SJCRH30 (cell line): Measurements from ENCODE around the gene NR3C1. TPM values are rescaled to one million over a fixed set of nuclear protein-coding genes. Genes with fewer than 3 reads are reported as not detected.
A peak's percentile ranks its signal among the peaks of the same experiment; 100 is the strongest.

ENCODE experiments used
- DNase-seq, 2 experiments: peaks; one replicate each; pipeline ENCODE4 v3.0.0-alpha.2; 2015 to 2020
- H3K27ac ChIP-seq: fragments of 250-450 bp; sonication (Bioruptor Pico); 2 replicates; pipeline ENCODE4 v1.5.1; 2020; ENCODE audit warnings: mild to moderate bottlenecking, moderate library complexity
- H3K27me3 ChIP-seq: fragments of 250-450 bp; sonication (Bioruptor Pico); 2 replicates; pipeline ENCODE4 v1.5.1; 2020; ENCODE audit warnings: mild to moderate bottlenecking, moderate library complexity
- H3K36me3 ChIP-seq: fragments of 250-450 bp; sonication (Bioruptor Pico); 2 replicates; pipeline ENCODE4 v1.5.1; 2020; ENCODE audit warnings: mild to moderate bottlenecking, moderate library complexity
- H3K4me1 ChIP-seq: fragments of 250-450 bp; sonication (Bioruptor Pico); 2 replicates; pipeline ENCODE4 v1.5.1; 2020; ENCODE audit warnings: mild to moderate bottlenecking, moderate library complexity
- H3K4me3 ChIP-seq: fragments of 250-450 bp; sonication (Bioruptor Pico); 2 replicates; pipeline ENCODE4 v1.5.1; 2020; ENCODE audit warnings: mild to moderate bottlenecking, moderate library complexity
- H3K9me3 ChIP-seq: fragments of 250-450 bp; sonication (Bioruptor Pico); replicated peaks from 2 replicates; pipeline ENCODE4 v1.5.1; 2020; ENCODE audit warnings: mild to moderate bottlenecking, moderate library complexity
- total RNA-seq: library from RNA; depleted of rRNA; stranded (reverse); fragments of >200 nt; shearing (Covaris generic); gene quantifications from 2 replicates; pipeline ENCODE4 v1.2.3, GENCODE V29; 2014

The NR3C1 gene
- total RNA-seq, 1 experiment from 2014 or later = 31.9 TPM

GRCh38 chr5:143397302-143398052, 6.0 kb downstream of the NR3C1 start:
- Histone ChIP-seq H3K27me3 (no peaks in the 10 kb centered on the region), H3K36me3 (peaks cover 18% of the 10 kb centered on the region), H3K4me1 (peaks cover 18% of the 10 kb centered on the region), H3K9me3 (no peaks in the 10 kb centered on the region), H3K27ac (no peak overlapping the region), H3K4me3 (no peak overlapping the region)
- DNase-seq = no peak

DNA sequence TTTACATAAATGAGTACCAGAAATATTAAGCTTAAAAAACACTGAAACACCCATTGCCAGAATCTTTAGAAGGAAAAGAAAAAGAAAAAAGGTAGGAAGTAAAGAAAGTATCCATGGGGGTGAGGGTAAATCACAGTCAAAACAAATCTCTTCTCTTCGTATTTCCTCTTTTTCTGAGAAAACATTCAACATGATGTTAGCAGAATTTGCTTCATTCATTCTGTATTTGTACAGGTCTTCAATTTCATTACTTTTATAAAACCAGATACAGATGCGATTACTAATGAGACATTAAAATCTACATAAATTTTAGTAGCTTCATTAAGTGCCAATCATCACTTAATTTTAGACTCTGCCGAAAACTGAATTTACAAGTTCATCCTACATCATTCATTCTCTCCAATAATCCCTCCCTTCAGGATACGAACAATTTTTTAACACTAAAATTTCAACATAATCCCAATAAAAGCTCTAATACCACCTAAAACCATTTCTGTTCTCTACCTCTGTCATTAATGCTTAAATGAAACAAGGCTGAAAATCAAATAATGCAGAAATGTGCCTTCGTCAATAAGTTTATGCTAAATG, 7.0 kb downstream of the NR3C1 start:
- DNase-seq = no peak
- Histone ChIP-seq H3K4me1 (peaks cover 18% of the 10 kb centered on the region), H3K4me3 (no peak overlapping the region), H3K27ac (no peak overlapping the region), H3K27me3 (no peaks in the 10 kb centered on the region), H3K9me3 (no peaks in the 10 kb centered on the region), H3K36me3 (peaks cover 18% of the 10 kb centered on the region)

- Histone ChIP-seq H3K27ac (no peak overlapping the region), H3K36me3 (peaks cover 18% of the 10 kb centered on the region), H3K9me3 (no peaks in the 10 kb centered on the region), H3K4me3 (no peak overlapping the region), H3K27me3 (no peaks in the 10 kb centered on the region), H3K4me1 (peaks cover 18% of the 10 kb centered on the region)
- DNase-seq = no peak
Observed at GRCh38 chr5:143395638-143396352, 7.7 kb downstream of the NR3C1 start.

DNA sequence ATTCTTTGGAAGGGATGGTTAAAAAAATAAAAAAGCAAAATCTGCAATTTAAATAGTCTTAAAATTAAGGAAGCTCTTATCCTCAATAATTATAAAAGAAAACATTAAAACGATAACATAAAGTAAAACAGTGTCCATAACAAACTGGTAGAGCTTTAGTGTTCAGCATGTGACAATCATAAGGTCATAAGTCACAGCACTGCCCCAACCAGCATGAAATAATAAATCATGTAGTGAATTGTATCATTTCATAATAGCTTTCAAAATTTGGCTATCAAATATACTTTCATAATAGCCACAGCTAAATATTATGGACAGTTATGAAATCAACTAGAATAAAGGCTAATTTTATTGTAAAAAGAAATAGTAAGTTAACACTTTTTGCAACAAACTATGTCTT, 10.0 kb downstream of the NR3C1 start:
- no peaks in the 10 kb centered on the region for H3K27me3 ChIP-seq
- no peaks in the 10 kb centered on the region; the same call in 1 of the 2 replicates for H3K9me3 ChIP-seq
- H3K4me3 ChIP-seq = no peak overlapping the region
- peaks cover 5% of the 10 kb centered on the region; the same call in 1 of the 2 replicates for H3K36me3 ChIP-seq
- H3K4me1 ChIP-seq = peaks cover 8% of the 10 kb centered on the region
- no peak overlapping the region for H3K27ac ChIP-seq
- DNase-seq = no peak

- H3K9me3 ChIP-seq = peaks cover 2% of the 10 kb centered on the region
- H3K4me1 ChIP-seq = peaks cover 2% of the 10 kb centered on the region; the same call in 1 of the 2 replicates
- H3K4me3 ChIP-seq = no peak overlapping the region
- H3K27ac ChIP-seq = no peak overlapping the region
- no peaks in the 10 kb centered on the region for H3K27me3 ChIP-seq
- no peak for DNase-seq
- H3K36me3 ChIP-seq = 0 out of 2 replicates have a peak, but pooled peaks cover 4% of the 10 kb centered on the region
Observed at GRCh38 chr5:143390941-143391340, 12.5 kb downstream of the NR3C1 start.

DNA sequence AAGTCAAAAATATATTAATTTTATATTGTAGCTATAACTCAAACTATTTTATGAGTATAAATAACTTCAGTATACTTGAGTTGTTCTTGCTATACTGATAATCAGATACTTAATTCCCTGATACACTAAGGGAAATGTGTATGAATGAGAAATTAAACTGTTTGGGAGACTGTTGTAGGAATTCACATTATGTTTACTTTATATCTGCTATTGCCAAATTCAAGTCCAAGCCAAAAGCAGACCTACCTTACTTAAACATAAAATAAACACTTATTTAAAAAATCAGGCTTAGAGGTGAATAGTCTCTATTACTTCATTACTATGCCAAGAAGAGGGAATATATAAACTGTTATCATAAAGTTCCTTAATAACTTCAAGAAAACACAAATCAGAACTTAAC, 13.2 kb downstream of the NR3C1 start:
- Histone ChIP-seq H3K9me3 (peaks cover 9% of the 10 kb centered on the region), H3K36me3 (peaks cover 4% of the 10 kb centered on the region; the same call in 1 of the 2 replicates), H3K4me3 (no peak overlapping the region), H3K27me3 (no peaks in the 10 kb centered on the region), H3K27ac (no peak overlapping the region), H3K4me1 (no peaks in the 10 kb centered on the region)
- no peak for DNase-seq

DNA sequence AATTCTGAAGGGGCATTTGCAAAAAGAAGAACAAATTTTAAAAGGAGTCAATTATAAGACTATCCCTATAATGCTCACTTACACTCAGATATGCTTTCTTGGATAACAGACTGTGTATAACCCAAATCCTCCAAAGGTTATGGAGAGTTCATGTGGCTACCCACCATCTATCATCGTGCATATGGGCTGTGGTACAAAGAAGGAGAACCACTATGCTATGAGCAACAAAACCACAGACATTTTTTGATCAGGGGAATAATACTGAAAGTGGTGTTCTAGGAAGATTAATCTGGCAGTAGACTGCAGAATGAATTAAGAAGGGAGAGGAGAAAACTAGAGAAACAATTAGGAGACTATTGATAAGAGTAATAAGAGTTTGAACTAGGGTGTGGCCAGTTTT, 16.8 kb downstream of the NR3C1 start:
- DNase-seq = no peak
- Histone ChIP-seq H3K27me3 (no peaks in the 10 kb centered on the region), H3K4me3 (no peak overlapping the region), H3K36me3 (peaks cover 12% of the 10 kb centered on the region; the same call in 1 of the 2 replicates), H3K27ac (no peak overlapping the region), H3K9me3 (peaks cover 16% of the 10 kb centered on the region), H3K4me1 (no peaks in the 10 kb centered on the region)

DNA sequence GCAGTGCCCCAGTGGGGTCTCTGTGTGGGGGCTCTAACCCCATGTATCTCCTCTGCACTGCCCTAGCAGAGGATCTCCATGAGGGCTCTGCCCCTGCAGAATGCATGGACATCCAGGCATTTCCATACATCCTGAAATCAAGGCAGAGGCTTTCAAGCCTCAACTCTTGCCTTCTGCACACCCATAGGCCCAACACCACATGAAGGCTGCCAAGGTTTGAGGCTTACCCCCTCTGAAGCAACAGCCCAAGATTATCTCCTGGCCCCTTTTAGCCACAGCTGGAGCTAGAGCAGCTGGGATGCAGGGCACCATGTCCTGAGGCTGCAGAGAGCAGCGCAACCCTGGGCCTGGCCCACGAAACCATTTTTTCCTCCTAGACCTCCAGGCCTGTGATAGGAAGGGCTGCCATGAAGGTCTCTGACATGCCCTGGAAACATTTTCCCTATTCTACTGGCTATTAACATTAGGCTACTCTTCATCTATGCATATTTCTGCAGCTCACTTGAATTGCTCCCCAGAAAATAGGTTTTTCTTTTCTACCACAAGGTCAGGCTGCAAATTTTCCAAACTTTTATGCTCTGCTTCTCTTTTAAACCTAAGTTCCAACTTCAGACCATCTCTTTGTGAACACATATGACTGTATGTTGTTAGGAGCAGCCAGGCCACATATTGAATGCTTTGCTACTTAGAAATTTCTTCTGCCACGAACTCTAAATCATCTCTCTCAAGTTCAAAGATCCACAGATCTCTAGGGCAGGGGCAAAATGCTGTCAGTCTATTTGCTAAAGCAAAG, 18.4 kb downstream of the NR3C1 start:
- Histone ChIP-seq H3K27me3 (no peaks in the 10 kb centered on the region), H3K36me3 (peaks cover 12% of the 10 kb centered on the region; the same call in 1 of the 2 replicates), H3K9me3 (peaks cover 16% of the 10 kb centered on the region)

DNA sequence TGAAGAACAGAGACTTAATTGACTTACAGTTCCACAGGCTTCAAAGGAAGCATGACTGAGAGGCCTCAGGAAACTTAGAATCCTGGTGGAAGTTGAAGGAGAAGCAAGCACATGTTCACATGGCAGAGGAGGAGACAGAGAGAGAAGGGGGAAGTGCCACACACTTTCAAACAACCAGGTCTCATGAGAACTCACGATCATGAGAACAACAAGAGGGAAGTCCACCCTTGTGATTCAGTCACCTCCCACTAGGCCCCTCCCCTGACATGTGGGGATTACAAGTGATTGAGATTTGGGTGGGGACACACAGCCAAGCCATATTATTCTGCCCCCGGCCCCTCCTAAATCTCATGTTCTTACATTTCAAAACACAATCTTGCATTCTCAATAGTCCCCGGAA, 19.5 kb downstream of the NR3C1 start:
- no peak for DNase-seq

More for the DNA sequence above, 18.4 kb downstream of the NR3C1 start:
- DNase-seq = no peak
- Histone ChIP-seq H3K4me3 (no peak overlapping the region), H3K27ac (no peak overlapping the region), H3K4me1 (no peaks in the 10 kb centered on the region)

DNA sequence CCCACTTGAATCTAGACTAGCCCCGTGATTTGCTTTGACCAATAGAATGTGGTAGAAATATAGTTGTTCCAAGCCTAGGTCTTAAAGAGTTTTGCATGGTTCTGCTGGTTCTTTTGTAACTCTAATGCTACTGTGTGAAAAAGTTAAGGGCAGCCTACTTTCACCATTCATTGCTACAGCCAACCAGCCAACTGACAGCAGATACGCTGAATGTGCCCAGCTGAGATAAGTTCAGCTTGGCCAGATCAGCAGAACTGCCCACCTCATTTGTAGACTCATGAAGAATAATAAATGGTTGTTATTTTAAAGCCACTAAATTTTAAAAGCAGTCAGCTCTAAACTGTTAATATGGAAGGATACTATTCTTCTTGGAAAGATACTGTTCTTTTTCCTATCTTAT, 23.9 kb downstream of the NR3C1 start:
- H3K4me1 ChIP-seq = peaks cover 6% of the 10 kb centered on the region; the same call in 1 of the 2 replicates
- DNase-seq = no peak
- H3K36me3 ChIP-seq = peaks cover 6% of the 10 kb centered on the region; the same call in 1 of the 2 replicates
- H3K27ac ChIP-seq = no peak overlapping the region
- peaks cover 4% of the 10 kb centered on the region; the same call in 1 of the 2 replicates for H3K9me3 ChIP-seq
- H3K4me3 ChIP-seq = no peak overlapping the region
- no peaks in the 10 kb centered on the region for H3K27me3 ChIP-seq

More for the DNA sequence above, 19.5 kb downstream of the NR3C1 start:
- no peak overlapping the region for H3K4me3 ChIP-seq
- no peaks in the 10 kb centered on the region for H3K4me1 ChIP-seq
- H3K9me3 ChIP-seq = peaks cover 16% of the 10 kb centered on the region
- no peaks in the 10 kb centered on the region for H3K27me3 ChIP-seq
- H3K27ac ChIP-seq = no peak overlapping the region
- peaks cover 12% of the 10 kb centered on the region; the same call in 1 of the 2 replicates for H3K36me3 ChIP-seq

GRCh38 chr5:143376911-143377813, 26.3 kb downstream of the NR3C1 start:
- H3K27me3 ChIP-seq = no peaks in the 10 kb centered on the region
- no peak overlapping the region for H3K27ac ChIP-seq
- peaks cover 6% of the 10 kb centered on the region; the same call in 1 of the 2 replicates for H3K4me1 ChIP-seq
- H3K36me3 ChIP-seq = peaks cover 2% of the 10 kb centered on the region; the same call in 1 of the 2 replicates
- no peak overlapping the region for H3K4me3 ChIP-seq
- H3K9me3 ChIP-seq = no peaks in the 10 kb centered on the region
- DNase-seq = peak; percentile 38

DNA sequence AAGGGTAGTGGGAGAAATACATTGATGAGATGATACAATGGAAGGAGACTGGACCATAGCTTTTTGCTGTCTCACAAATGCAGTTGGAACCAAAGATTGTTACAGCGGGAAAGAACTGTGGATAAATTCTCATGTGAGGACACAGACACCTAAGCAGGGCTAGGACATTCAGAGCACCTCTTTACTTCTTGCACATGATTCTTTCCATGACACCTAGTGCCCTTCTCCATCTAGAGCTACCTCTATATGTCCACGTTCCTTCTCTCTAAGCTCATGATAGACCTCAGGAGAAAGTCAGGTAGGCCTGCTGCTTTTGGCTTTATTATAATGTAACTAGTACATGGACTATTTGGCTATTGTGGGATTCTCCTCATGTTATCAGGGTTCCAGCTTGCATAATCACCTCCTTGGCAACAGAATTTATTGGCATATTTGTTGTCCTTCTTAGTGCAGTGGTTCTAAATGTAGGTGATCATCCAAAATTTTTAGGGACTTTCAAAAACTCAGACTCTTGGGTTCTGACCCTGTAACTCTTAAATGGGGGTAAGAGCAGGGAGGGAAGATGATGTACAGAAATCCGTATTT, 27.2 kb downstream of the NR3C1 start:
- Histone ChIP-seq H3K36me3 (peaks cover 2% of the 10 kb centered on the region; the same call in 1 of the 2 replicates), H3K4me3 (no peak overlapping the region), H3K4me1 (peaks cover 6% of the 10 kb centered on the region; the same call in 1 of the 2 replicates), H3K27me3 (no peaks in the 10 kb centered on the region), H3K27ac (no peak overlapping the region), H3K9me3 (no peaks in the 10 kb centered on the region)
- DNase-seq = no peak
